ENCODE data around the gene ZDHHC16. TPM values are rescaled to one million over a fixed set of nuclear protein-coding genes. Genes with fewer than 3 reads are reported as not detected.

The ZDHHC16 gene
- total and polyA plus RNA-seq, 10 of the 15 experiments (the other 5 are each of a cell fraction or from before 2014, with no cell fraction given) = 16.8 to 63.1 (median 29.8) TPM

- peak; percentile 65 to 80 (median 67) for TF ChIP-seq CTCF (IDR thresholded peaks at IDR 0.05 in 2 of 3, conservative IDR thresholded peaks at IDR 0.05 in 1 of 3; ENCODE audit: control insufficient read depth in 2 of 3, extremely low read depth in 1 of 3, insufficient read depth in 1 of 3, low read depth in 3 of 3, low read length in 3 of 3)
- TF ChIP-seq NRF1 (conservative IDR thresholded peaks at IDR 0.05; ENCODE audit: low read depth, low read length) = no peak
- TF ChIP-seq HSF1 (IDR thresholded peaks at IDR 0.05; ENCODE audit: low read depth, low read length) = no peak
- TF ChIP-seq BMI1 (IDR thresholded peaks at IDR 0.05; ENCODE audit: borderline replicate concordance) = no peak
- no peak for TF ChIP-seq IRF4 (IDR thresholded peaks at IDR 0.05; ENCODE audit: low read depth, low read length)
- no peak for TF ChIP-seq CBX3 (IDR thresholded peaks at IDR 0.05; ENCODE audit: borderline replicate concordance, low read depth)
- TF ChIP-seq RUNX3 (IDR thresholded peaks at IDR 0.05; ENCODE audit: low read length) = 0 out of 2 replicates have a peak, but pooled peaks have one; percentile 25
- TF ChIP-seq RAD21 (IDR thresholded peaks at IDR 0.05; ENCODE audit: insufficient read depth, low read depth, low read length) = peak; percentile 66
Measured at GRCh38 chr10:97407211-97407951, 38.6 kb upstream of the ZDHHC16 start (continued).

GRCh38 chr10:97407952-97408248 lies 38.1 kb upstream of the ZDHHC16 start:
- no TSS peak for BruUV-seq (replicated peaks)
- Histone ChIP-seq H3K4me3 (no peak overlapping the region), H3K4me2 (ENCODE audit: control insufficient read depth, insufficient read depth) (no peak overlapping the region), H4K20me1 (ENCODE audit: control insufficient read depth, insufficient read depth) (no peaks in the 10 kb centered on the region), H2AFZ (ENCODE audit: control insufficient read depth, low read depth, low read length) (no peak overlapping the region), H3K36me3 (ENCODE audit: control insufficient read depth in 2 of 2, insufficient read depth in 2 of 2, low read length in 1 of 2) (no peaks in the 10 kb centered on the region), H3K4me1 (ENCODE audit: control insufficient read depth, insufficient read depth, low read length) (peaks cover 3% of the 10 kb centered on the region; the same call in 1 of the 2 replicates), H3K27me3 (replicated peaks in 1 of 2; ENCODE audit: control insufficient read depth in 2 of 2, insufficient read depth in 2 of 2, low read length in 1 of 2) (no peaks in the 10 kb centered on the region), H3K79me2 (ENCODE audit: control insufficient read depth, insufficient read depth, low read length) (no peaks in the 10 kb centered on the region), H3K9ac (ENCODE audit: control insufficient read depth, insufficient read depth, low read length) (no peak overlapping the region), H3K27ac (ENCODE audit: control insufficient read depth, insufficient read depth) (no peak overlapping the region), H3K9me3 (replicated peaks; ENCODE audit: control insufficient read depth, insufficient read depth, low read length) (no peaks in the 10 kb centered on the region)
- ChIA-PET RAD21 (ENCODE audit: unreplicated experiment) (interaction anchor here (1.0 to 1.9 kb wide), 3 partner anchors 17 to 113 kb away, joined by 3 to 4 read pairs (median 4); no protein-coding TSS in a partner anchor), CTCF (interaction anchor here (1.0 to 2.9 kb wide), 6 partner anchors 15 to 145 kb away, joined by 4 to 27 read pairs (median 8); no protein-coding TSS in a partner anchor), SMC1A (ENCODE audit: uncharacterized antibody, unreplicated experiment) (interaction anchor here (0.6 to 1.2 kb wide), 3 partner anchors 11 to 22 kb away, joined by 3 to 4 read pairs (median 3); no protein-coding TSS in a partner anchor), POLR2A (no interaction called here)
- no peak for ATAC-seq
- no peak for FAIRE-seq
- WGBS (ENCODE audit: insufficient coverage, insufficient replicate concordance, low lambda C conversion rate, missing lambda C conversion rate) = 100% methylated on average over 2 of the region's 2 CpGs
- no peak for DNase-seq (ENCODE audit: low read depth, low spot score)
- in situ Hi-C loops (cut with MboI) (no loop called here), intact Hi-C loops (cut with micrococcal nuclease; ENCODE audit: unreplicated experiment) (loop anchor here (1.0 to 2.0 kb wide), 4 partner anchors 19 to 204 kb away; partner anchors contain the start of genes EXOSC1, PGAM1 and ZDHHC16)
- TF ChIP-seq EGR1 (IDR thresholded peaks at IDR 0.05; ENCODE audit: borderline replicate concordance in 1 of 2, low read depth in 2 of 2, low read length in 2 of 2) (no peak), ESRRA (IDR thresholded peaks at IDR 0.05; ENCODE audit: low read length) (no peak), RBBP5 (conservative IDR thresholded peaks at IDR 0.05) (no peak), CHD4 (IDR thresholded peaks at IDR 0.05) (no peak), TBL1XR1 (IDR thresholded peaks at IDR 0.05; ENCODE audit: low read depth, low read length) (no peak), CREB1 (IDR thresholded peaks at IDR 0.05; ENCODE audit: low read depth) (no peak), CBX5 (IDR thresholded peaks at IDR 0.05; ENCODE audit: low read depth) (no peak), ZBTB4 (CRISPR knock-in tag; IDR thresholded peaks at IDR 0.05) (no peak)

Measured in GM12878 (cell line).